Trophoblast cell (in vitro differentiated cells and primary cell): ENCODE results near the gene DNM3.

ENCODE experiments used
- DNase-seq, 2 donors: peaks; one replicate each; pipeline ENCODE4 v3.0.0-alpha.2; 2016
- H2AFZ ChIP-seq: 2 replicates; pipeline ENCODE4 v1.6.1; 2013; ENCODE audit warnings: low read length, moderate library complexity, mild to moderate bottlenecking; ENCODE audit not compliant: insufficient read depth, poor library complexity
- H2AK5ac ChIP-seq: 2 replicates; pipeline ENCODE4 v1.6.1; 2013; ENCODE audit warnings: mild to moderate bottlenecking, low read length
- H2BK120ac ChIP-seq: 2 replicates; pipeline ENCODE4 v1.6.1; 2013; ENCODE audit warnings: low read length, mild to moderate bottlenecking, moderate library complexity; ENCODE audit not compliant: insufficient read depth, poor library complexity
- H2BK12ac ChIP-seq: 2 replicates; pipeline ENCODE4 v1.6.1; 2013; ENCODE audit warnings: mild to moderate bottlenecking, low read length, moderate library complexity
- H2BK5ac ChIP-seq: 2 replicates; pipeline ENCODE4 v1.6.1; 2013; ENCODE audit warnings: low read length, low read depth, moderate library complexity, mild to moderate bottlenecking; ENCODE audit not compliant: poor library complexity
- H3K14ac ChIP-seq: 2 replicates; pipeline ENCODE4 v1.6.1; 2013; ENCODE audit warnings: mild to moderate bottlenecking, low read length
- H3K18ac ChIP-seq: 2 replicates; pipeline ENCODE4 v1.6.1; 2013; ENCODE audit warnings: mild to moderate bottlenecking, low read length
- H3K23ac ChIP-seq: 2 replicates; pipeline ENCODE4 v1.6.1; 2013; ENCODE audit warnings: low read length
- H3K27ac ChIP-seq: 2 replicates; pipeline ENCODE4 v1.5.1; 2013; ENCODE audit warnings: low read depth, mild to moderate bottlenecking, inconsistent platforms, low read length, moderate library complexity
- H3K27me3 ChIP-seq: 2 replicates; pipeline ENCODE4 v1.6.1; 2013; ENCODE audit warnings: inconsistent platforms, mild to moderate bottlenecking, low read length, moderate library complexity; ENCODE audit not compliant: insufficient read depth
- H3K36me3 ChIP-seq, 2 experiments: 1 replicate in 1 of 2; 2 replicates in 1 of 2; pipeline ENCODE4 v1.6.1; 2013; ENCODE audit warnings: low read length in 2 of 2, mild to moderate bottlenecking in 2 of 2, moderate library complexity in 1 of 2; ENCODE audit not compliant: insufficient read depth in 2 of 2, control insufficient read depth in 1 of 2
- H3K4ac ChIP-seq: 2 replicates; pipeline ENCODE4 v1.6.1; 2013; ENCODE audit warnings: low read depth, mild to moderate bottlenecking, low read length, moderate library complexity
- H3K4me1 ChIP-seq, 2 experiments: 1 replicate in 1 of 2; 2 replicates in 1 of 2; pipeline ENCODE4 v1.6.1; 2013; ENCODE audit warnings: low read length in 2 of 2, mild to moderate bottlenecking in 2 of 2, moderate library complexity in 1 of 2; ENCODE audit not compliant: insufficient read depth in 2 of 2, control insufficient read depth in 1 of 2
- H3K4me2 ChIP-seq: 2 replicates; pipeline ENCODE4 v1.6.1; 2013; ENCODE audit warnings: inconsistent platforms, mild to moderate bottlenecking, low read length, moderate library complexity
- H3K4me3 ChIP-seq: 2 replicates; pipeline ENCODE4 v1.5.1; 2013; ENCODE audit warnings: mild to moderate bottlenecking, low read depth, low read length, inconsistent platforms
- H3K79me1 ChIP-seq: one replicate; pipeline ENCODE4 v1.6.1; 2013; ENCODE audit warnings: low read length
- H3K79me2 ChIP-seq: 2 replicates; pipeline ENCODE4 v1.6.1; 2013; ENCODE audit warnings: low read length, mild to moderate bottlenecking; ENCODE audit not compliant: control insufficient read depth, insufficient read depth, poor library complexity
- H3K9ac ChIP-seq: 2 replicates; pipeline ENCODE4 v1.6.1; 2013; ENCODE audit warnings: mild to moderate bottlenecking, low read length
- H3K9me3 ChIP-seq: 2 replicates; pipeline ENCODE4 v1.6.1; 2013; ENCODE audit warnings: low read depth, mild to moderate bottlenecking, control low read depth, inconsistent platforms, low read length; ENCODE audit not compliant: insufficient read depth
- H4K12ac ChIP-seq: 2 replicates; pipeline ENCODE4 v1.6.1; 2013; ENCODE audit warnings: low read depth, mild to moderate bottlenecking, low read length, moderate library complexity
- H4K8ac ChIP-seq: 2 replicates; pipeline ENCODE4 v1.6.1; 2013; ENCODE audit warnings: low read depth, mild to moderate bottlenecking, low read length, moderate library complexity
- H4K91ac ChIP-seq: one replicate; pipeline ENCODE4 v1.6.1; 2013; ENCODE audit warnings: low read depth, mild to moderate bottlenecking, low read length, moderate library complexity
- WGBS: extraction: QIAGEN DNeasy Blood & Tissue Kit; methylation state at CpG from one replicate; pipeline ENCODE4 v1.1.7; 2013; ENCODE audit warnings: missing lambda C conversion rate; ENCODE audit not compliant: insufficient read length, insufficient coverage; ENCODE audit errors: extremely low coverage; 5-methylcytosine and 5-hydroxymethylcytosine counted together

DNM3 gene

DNA sequence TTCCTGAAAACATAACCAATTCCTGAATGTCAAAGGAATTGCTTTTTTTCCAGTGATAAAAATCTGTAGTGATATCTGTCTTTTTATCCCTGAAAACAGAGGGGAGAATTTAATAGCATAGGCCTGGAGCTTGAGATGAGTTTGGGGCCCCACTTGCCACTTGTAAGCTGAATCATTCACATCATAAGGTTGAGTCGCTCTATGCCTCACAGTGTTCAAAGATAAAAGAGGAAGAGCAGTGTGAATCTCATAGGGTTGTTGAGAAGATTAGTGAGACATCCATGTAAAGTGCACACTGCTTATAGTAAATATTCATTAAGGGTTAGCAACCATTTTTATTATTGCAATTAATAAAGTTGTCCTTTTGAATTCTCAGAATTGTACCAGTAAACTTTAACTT lies 271.3 kb downstream of the DNM3 start:
- Histone ChIP-seq H3K79me2 (no peaks in the 10 kb centered on the region), H2BK120ac (no peak overlapping the region), H2BK12ac (no peak overlapping the region), H3K27ac (no peak overlapping the region), H2AK5ac (no peak overlapping the region), H3K18ac (no peak overlapping the region), H4K91ac (no peak overlapping the region), H4K12ac (no peak overlapping the region), H3K9me3 (no peaks in the 10 kb centered on the region), H3K4me1 (no peaks in the 10 kb centered on the region), H3K23ac (no peak overlapping the region), H3K9ac (no peak overlapping the region), H3K4me2 (no peak overlapping the region), H2BK5ac (no peak overlapping the region), H2AFZ (no peak overlapping the region), H4K8ac (no peak overlapping the region), H3K36me3 (no peaks in the 10 kb centered on the region), H3K4me3 (no peak overlapping the region), H3K14ac (no peak overlapping the region), H3K27me3 (no peaks in the 10 kb centered on the region), H3K79me1 (peaks cover 1% of the 10 kb centered on the region), H3K4ac (no peak overlapping the region)
- no peak for DNase-seq
- no CpG with 5 or more reads among the region's 1 CpG for WGBS

DNA sequence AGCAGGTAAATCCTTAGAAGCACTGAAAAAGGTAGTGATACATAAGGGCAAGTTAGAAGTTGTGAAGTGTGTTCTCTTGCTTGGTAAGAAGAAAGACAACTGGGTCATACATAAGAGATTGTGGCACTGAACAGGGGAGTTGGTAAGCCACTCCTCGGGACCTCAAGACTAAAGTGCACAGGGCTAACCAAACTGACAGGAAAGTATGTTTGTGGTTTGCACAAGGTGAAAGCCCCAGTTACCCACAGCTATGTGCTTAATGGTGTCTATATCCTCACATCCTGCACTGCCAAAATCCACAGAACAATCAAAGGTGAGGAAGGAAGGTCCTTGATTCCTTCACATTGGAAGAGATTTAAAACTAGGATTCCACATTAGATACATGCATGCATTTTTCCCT lies 276.5 kb downstream of the DNM3 start:
- H4K12ac ChIP-seq, result no peak overlapping the region
- H2BK120ac ChIP-seq, result no peak overlapping the region
- no peaks in the 10 kb centered on the region for H3K9me3 ChIP-seq
- H3K27ac ChIP-seq, result no peak overlapping the region
- H3K27me3 ChIP-seq, result no peaks in the 10 kb centered on the region
- peaks cover 1% of the 10 kb centered on the region for H3K79me1 ChIP-seq
- no peak overlapping the region for H3K4me3 ChIP-seq
- no peaks in the 10 kb centered on the region for H3K4me1 ChIP-seq
- H3K4me2 ChIP-seq, result no peak overlapping the region
- no CpG with 5 or more reads among the region's 1 CpG for WGBS
- H3K18ac ChIP-seq, result no peak overlapping the region
- H3K14ac ChIP-seq, result no peak overlapping the region
- H4K91ac ChIP-seq, result no peak overlapping the region
- no peak overlapping the region for H2AFZ ChIP-seq
- H3K23ac ChIP-seq, result no peak overlapping the region
- H2BK5ac ChIP-seq, result no peak overlapping the region
- H4K8ac ChIP-seq, result no peak overlapping the region
- no peak overlapping the region for H3K4ac ChIP-seq
- no peak overlapping the region for H3K9ac ChIP-seq
- H2BK12ac ChIP-seq, result no peak overlapping the region
- H3K36me3 ChIP-seq, result no peaks in the 10 kb centered on the region
- H3K79me2 ChIP-seq, result peaks cover 2% of the 10 kb centered on the region
- no peak overlapping the region for H2AK5ac ChIP-seq
- DNase-seq, result no peak

- Histone ChIP-seq H3K27ac (no peak overlapping the region), H3K18ac (no peak overlapping the region), H3K9ac (no peak overlapping the region), H4K12ac (no peak overlapping the region), H2BK5ac (no peak overlapping the region), H4K91ac (no peak overlapping the region), H3K23ac (no peak overlapping the region), H3K4me2 (no peak overlapping the region), H3K36me3 (no peaks in the 10 kb centered on the region), H3K9me3 (no peaks in the 10 kb centered on the region), H3K14ac (no peak overlapping the region), H2BK120ac (no peak overlapping the region), H2AK5ac (peak overlapping the region; percentile 24), H3K4ac (no peak overlapping the region), H4K8ac (no peak overlapping the region), H3K4me1 (no peaks in the 10 kb centered on the region), H3K79me1 (peaks cover 1% of the 10 kb centered on the region), H3K79me2 (peaks cover 2% of the 10 kb centered on the region), H2AFZ (no peak overlapping the region), H3K4me3 (no peak overlapping the region), H2BK12ac (no peak overlapping the region), H3K27me3 (no peaks in the 10 kb centered on the region)
- WGBS, result no CpG with 5 or more reads among the region's 3 CpGs
- DNase-seq, result no peak
These were observed 277.3 kb downstream of the DNM3 start for GRCh38 chr1:172118618-172119017.

DNA sequence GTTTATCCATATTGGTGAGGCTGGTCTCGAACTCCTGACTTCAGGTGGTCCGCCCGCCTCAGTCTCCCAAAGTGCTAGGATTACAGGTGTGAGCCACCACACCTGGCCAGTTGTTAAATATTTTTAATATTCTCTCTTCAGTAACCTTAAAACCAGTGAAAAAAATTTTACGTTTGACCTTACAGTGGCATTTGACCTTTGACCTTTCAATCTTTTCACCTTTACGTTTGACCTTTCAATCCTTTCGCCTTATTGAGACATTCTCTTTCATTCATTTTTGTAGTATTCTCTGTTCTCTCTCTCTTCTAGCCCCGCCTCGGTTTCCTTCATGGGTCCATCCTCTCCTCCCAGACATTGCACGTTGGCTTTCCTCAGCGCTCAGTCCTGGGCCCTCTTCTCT lies 277.9 kb downstream of the DNM3 start:
- Histone ChIP-seq H2BK5ac (no peak overlapping the region), H2BK12ac (no peak overlapping the region), H2BK120ac (no peak overlapping the region), H4K91ac (no peak overlapping the region), H3K4ac (no peak overlapping the region), H4K8ac (no peak overlapping the region), H4K12ac (no peak overlapping the region), H3K4me1 (no peaks in the 10 kb centered on the region), H3K36me3 (no peaks in the 10 kb centered on the region), H3K4me2 (no peak overlapping the region), H2AFZ (no peak overlapping the region), H2AK5ac (no peak overlapping the region), H3K18ac (no peak overlapping the region), H3K23ac (no peak overlapping the region), H3K27ac (no peak overlapping the region), H3K79me2 (peaks cover 2% of the 10 kb centered on the region), H3K79me1 (peaks cover 1% of the 10 kb centered on the region), H3K9ac (no peak overlapping the region), H3K14ac (no peak overlapping the region), H3K4me3 (no peak overlapping the region), H3K9me3 (no peaks in the 10 kb centered on the region), H3K27me3 (no peaks in the 10 kb centered on the region)
- WGBS, result no CpG with 5 or more reads among the region's 10 CpGs
- DNase-seq, result no peak
